HEK293T (cell line): ENCODE measurements around the gene ALDH7A1.

Source experiments
- ARNT ChIP-seq: fragments of 450-650 bp; IDR thresholded peaks from 2 replicates; pipeline ENCODE4 v1.6.1; 2017; ENCODE audit warnings: mild to moderate bottlenecking
- BHLHE40 ChIP-seq: fragments of 450-650 bp; IDR thresholded peaks from 2 replicates; pipeline ENCODE4 v1.6.1; 2016; ENCODE audit warnings: mild to moderate bottlenecking, moderate library complexity, borderline replicate concordance
- CTBP1 ChIP-seq: fragments of 450-650 bp; IDR thresholded peaks from 2 replicates; pipeline ENCODE4 v1.6.1; 2016; ENCODE audit warnings: borderline replicate concordance
- ELF4 ChIP-seq: fragments of 450-650 bp; IDR thresholded peaks from 2 replicates; pipeline ENCODE4 v1.6.1; 2017; ENCODE audit warnings: antibody characterized with exemption
- FOXA1 ChIP-seq: fragments of 450-650 bp; IDR thresholded peaks from 2 replicates; pipeline ENCODE4 v1.6.1; 2016; ENCODE audit warnings: mild to moderate bottlenecking
- FOXK2 ChIP-seq: fragments of 450-650 bp; IDR thresholded peaks from 2 replicates; pipeline ENCODE4 v1.6.1; 2016; ENCODE audit warnings: mild to moderate bottlenecking
- FOXM1 ChIP-seq: fragments of 450-650 bp; IDR thresholded peaks from 2 replicates; pipeline ENCODE4 v1.6.1; 2017; ENCODE audit warnings: mild to moderate bottlenecking, borderline replicate concordance
- NFRKB ChIP-seq: fragments of 450-650 bp; IDR thresholded peaks from 2 replicates; pipeline ENCODE4 v1.6.1; 2016; ENCODE audit warnings: mild to moderate bottlenecking, moderate library complexity
- TF ChIP-seq, protein P1 (sequence below): fragments of 450-650 bp; IDR thresholded peaks from 2 replicates; pipeline ENCODE4 v1.6.1; 2016

DNA sequence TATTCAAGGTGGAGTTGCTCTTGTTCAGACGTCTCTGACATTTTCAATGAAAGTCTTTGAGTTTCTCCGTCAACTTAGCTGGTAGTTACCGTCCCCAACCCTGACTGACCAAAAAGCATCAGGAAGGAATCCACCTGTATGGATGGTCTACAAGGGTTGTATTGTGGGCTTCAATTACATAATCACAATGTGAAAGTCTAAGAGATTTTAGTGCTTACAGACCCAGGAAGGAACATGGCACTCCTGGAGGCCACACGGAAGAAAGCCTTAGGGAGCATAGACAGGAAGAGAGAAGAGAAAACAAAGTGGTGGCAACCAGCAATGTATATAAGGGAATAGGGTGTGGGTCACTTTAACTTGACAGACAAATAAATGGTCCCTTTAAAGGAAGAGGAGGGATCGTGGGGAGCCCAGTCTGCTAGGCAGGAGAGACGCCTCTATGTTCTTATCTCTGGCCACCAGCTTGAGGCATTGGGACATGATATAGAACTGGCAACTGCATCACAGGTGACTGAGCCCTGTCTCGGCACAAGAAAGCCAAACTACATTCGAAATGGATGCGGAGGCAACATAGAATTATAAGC lies 80.4 kb downstream of the ALDH7A1 start:
- TF ChIP-seq FOXM1 = no peak
- TF ChIP-seq ELF4 = no peak
- TF ChIP-seq NFRKB = no peak
- TF ChIP-seq, protein P1, sequence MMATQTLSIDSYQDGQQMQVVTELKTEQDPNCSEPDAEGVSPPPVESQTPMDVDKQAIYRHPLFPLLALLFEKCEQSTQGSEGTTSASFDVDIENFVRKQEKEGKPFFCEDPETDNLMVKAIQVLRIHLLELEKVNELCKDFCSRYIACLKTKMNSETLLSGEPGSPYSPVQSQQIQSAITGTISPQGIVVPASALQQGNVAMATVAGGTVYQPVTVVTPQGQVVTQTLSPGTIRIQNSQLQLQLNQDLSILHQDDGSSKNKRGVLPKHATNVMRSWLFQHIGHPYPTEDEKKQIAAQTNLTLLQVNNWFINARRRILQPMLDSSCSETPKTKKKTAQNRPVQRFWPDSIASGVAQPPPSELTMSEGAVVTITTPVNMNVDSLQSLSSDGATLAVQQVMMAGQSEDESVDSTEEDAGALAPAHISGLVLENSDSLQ = no peak
- TF ChIP-seq FOXA1 = no peak
- TF ChIP-seq FOXK2 = no peak
- TF ChIP-seq ARNT = no peak
- no peak for TF ChIP-seq CTBP1
- TF ChIP-seq BHLHE40 = no peak
